K562 (cell line): ENCODE measurements around the gene KCNQ2. TPM values are rescaled to one million over a fixed set of nuclear protein-coding genes. Genes with fewer than 3 reads are reported as not detected.

ENCODE experiments used
- ATAC-seq: fragments of 200-7000 bp; cut with Tn5 transposase; 3 replicates; pipeline ENCODE4 v1.9.1; 2020; ENCODE audit warnings: moderate library complexity
- BruUV-seq: library from RNA; stranded (reverse); fragments of 400-500 nt; replicated peaks from 2 replicates; lab custom pipeline; 2021; lab: Mats Ljungman, UMichigan
- CTCF ChIA-PET: fragments of 300-600 bp; formaldehyde crosslinking; extraction: SDS; loops from one replicate; lab custom pipeline; 2021; ENCODE audit warnings: low intra/inter-chr PET ratio; lab: Yijun Ruan, JAX
- POLR2A ChIA-PET: fragments of 300-600, 350-650 bp; sonication (Branson Sonifier 250); formaldehyde crosslinking; extraction: SDS; loops from one replicate; lab custom pipeline; 2021; ENCODE audit warnings: antibody characterized with exemption, inconsistent platforms; lab: Yijun Ruan, JAX
- DNase-seq, 4 experiments: peaks; one replicate each; pipeline versions ENCODE4 v3.0.0 to v3.0.0-alpha.2; 2011 to 2018; ENCODE audit warnings: low spot score in 3 of 4, mixed read lengths in 3 of 4; ENCODE audit errors: extremely low read depth in 1 of 4
- FAIRE-seq: peaks from 2 replicates; lab custom pipeline; 2011; peaks lifted over from hg19 to GRCh38; lab: Jason Lieb, UNC
- H2AFZ ChIP-seq: 2 replicates; pipeline ENCODE4 v1.6.0; 2011; ENCODE audit warnings: low read depth, low read length, control low read depth, inconsistent platforms
- H3K27ac ChIP-seq: fragments of 200-600 bp; 3 replicates; pipeline ENCODE4 v1.8.0; 2011; ENCODE audit warnings: low read depth, mild to moderate bottlenecking, control low read depth, inconsistent platforms, low read length, moderate library complexity, mixed read lengths; ENCODE audit errors: extremely low read depth
- H3K27me3 ChIP-seq, 2 experiments: fragments of 300-600 bp in 1 of 2; 2 replicates in 1 of 2; 3 replicates in 1 of 2; pipeline versions ENCODE4 v1.6.0 to v1.8.0; 2011; ENCODE audit warnings: inconsistent platforms in 2 of 2, low read length in 2 of 2, mild to moderate bottlenecking in 1 of 2, mixed read lengths in 1 of 2, moderate library complexity in 1 of 2; ENCODE audit not compliant: control insufficient read depth in 2 of 2, insufficient read depth in 2 of 2
- H3K36me3 ChIP-seq: fragments of 300-600 bp; 3 replicates; pipeline ENCODE4 v1.8.0; 2011; ENCODE audit warnings: mild to moderate bottlenecking, low read length, inconsistent platforms; ENCODE audit not compliant: control insufficient read depth, insufficient read depth
- H3K4me1 ChIP-seq, 2 experiments: fragments of 200-600 bp in 1 of 2; replicated peaks in 1 of 2; 2 replicates in 1 of 2; 3 replicates in 1 of 2; pipeline versions ENCODE4 v1.5.1 to v1.8.0; 2011; ENCODE audit warnings: inconsistent platforms in 2 of 2, low read length in 2 of 2, mild to moderate bottlenecking in 1 of 2, mixed read lengths in 1 of 2, moderate library complexity in 1 of 2; ENCODE audit not compliant: control insufficient read depth in 2 of 2, insufficient read depth in 2 of 2
- H3K4me2 ChIP-seq: 2 replicates; pipeline ENCODE4 v1.6.1; 2011; ENCODE audit warnings: low read length, control low read depth, inconsistent platforms, mixed read lengths; ENCODE audit not compliant: insufficient read depth
- H3K4me3 ChIP-seq: fragments of 200-600 bp; sonication (generic), shearing (Covaris generic); 2 replicates; pipeline ENCODE4 v1.5.1; 2016; ENCODE audit warnings: control low read depth, inconsistent platforms
- H3K79me2 ChIP-seq: fragments of 200-600 bp; 3 replicates; pipeline ENCODE4 v1.8.0; 2011; ENCODE audit warnings: low read length, inconsistent platforms; ENCODE audit not compliant: control insufficient read depth, insufficient read depth
- H3K9ac ChIP-seq, 2 experiments: 2 replicates each; pipeline versions ENCODE4 v1.6.0 to v1.6.1; 2011; ENCODE audit warnings: low read depth in 2 of 2, low read length in 2 of 2, control low read depth in 1 of 2, inconsistent platforms in 1 of 2, mild to moderate bottlenecking in 1 of 2, mixed read lengths in 1 of 2; ENCODE audit not compliant: insufficient read depth in 1 of 2
- H3K9me1 ChIP-seq: one replicate; pipeline ENCODE4 v1.6.0; 2011; ENCODE audit warnings: inconsistent platforms, mild to moderate bottlenecking, low read length, moderate library complexity; ENCODE audit not compliant: control insufficient read depth, insufficient read depth
- H3K9me3 ChIP-seq: replicated peaks from 2 replicates; pipeline ENCODE4 v1.5.1; 2011; ENCODE audit warnings: low read depth, low read length, inconsistent platforms; ENCODE audit not compliant: control insufficient read depth, insufficient read depth
- H4K20me1 ChIP-seq: replicated peaks from 2 replicates; pipeline ENCODE4 v1.6.1; 2011; ENCODE audit warnings: low read length, inconsistent platforms, mixed read lengths; ENCODE audit not compliant: control insufficient read depth, insufficient read depth
- CBX1 ChIP-seq: sonication (generic); IDR thresholded peaks from 2 replicates; pipeline ENCODE4 v1.6.1; 2016; ENCODE audit warnings: antibody characterized with exemption, low read depth, mild to moderate bottlenecking
- DMBX1 ChIP-seq: fragments of 250-450 bp; sonication (Bioruptor Pico); IDR thresholded peaks from 2 replicates; pipeline ENCODE4 v1.8.0; 2022; ENCODE audit warnings: inconsistent platforms, mild to moderate bottlenecking, moderate library complexity, borderline replicate concordance
- RBFOX2 ChIP-seq: fragments of 200-400 bp; formaldehyde crosslinking; IDR thresholded peaks from 2 replicates; pipeline ENCODE4 v1.6.1; 2017; ENCODE audit warnings: low read depth, mild to moderate bottlenecking, low read length, moderate library complexity
- SP2 ChIP-seq: IDR thresholded peaks from 2 replicates; pipeline ENCODE4 v1.6.1; 2011; ENCODE audit warnings: mild to moderate bottlenecking, low read depth, low read length, moderate library complexity; ENCODE audit not compliant: poor library complexity, severe bottlenecking; ENCODE audit errors: extremely low read depth
- U2AF2 ChIP-seq: fragments of 200-400 bp; formaldehyde crosslinking; optimal IDR thresholded peaks from 2 replicates; pipeline ENCODE3; 2017; ENCODE audit warnings: low read depth, mild to moderate bottlenecking, low read length
- YBX1 ChIP-seq: fragments of 450-650 bp; IDR thresholded peaks from 2 replicates; pipeline ENCODE4 v1.7.1; 2016; ENCODE audit warnings: mild to moderate bottlenecking
- ZBTB12 ChIP-seq: fragments of 250-450 bp; sonication (Bioruptor Pico); IDR thresholded peaks from 2 replicates; pipeline ENCODE4 v1.4.0; 2020
- ZNF639 ChIP-seq, 2 experiments: fragments of 200-800 bp in 1 of 2; sonication (Bioruptor generic) in 1 of 2; sonication (generic) in 1 of 2; formaldehyde crosslinking in 1 of 2; IDR thresholded peaks in 1 of 2; conservative IDR thresholded peaks in 1 of 2; 2 replicates each; pipeline versions ENCODE4 v1.5.0 to v1.6.1; 2016 to 2020; ENCODE audit warnings: missing compliant biosample characterization in 1 of 2, missing genetic modification characterization in 1 of 2, missing genetic modification reagents in 1 of 2
- WGBS: fragments of 100-300 bp; shearing (Covaris generic); methylation state at CpG from one replicate; pipeline ENCODE4 v1.1.6; 2016; ENCODE audit warnings: low coverage, mixed read lengths; ENCODE audit not compliant: insufficient coverage; ENCODE audit errors: missing lambda C conversion rate; 5-methylcytosine and 5-hydroxymethylcytosine counted together
- in situ Hi-C: fragments of 300-500 bp; cut with MboI; formaldehyde crosslinking; loops from 4 replicates; pipeline ENCODE4 v1.15.0; 2018; ENCODE audit warnings: inconsistent platforms, mixed read lengths
- intact Hi-C: fragments of 100-400 bp; cut with micrococcal nuclease; formaldehyde crosslinking; loops from 2 replicates; pipeline ENCODE4 v1.14.2; 2022
- polyA plus RNA-seq, 8 experiments: library from polyadenylated mRNA; depleted of rRNA in 4 of 8; stranded (reverse) in 5 of 8; unstranded in 3 of 8; fragments of >200 nt; fragmentation: Nextera tagmentation in 2 of 8; fragmentation: Illumina TruSeq in 1 of 8; extraction: Ambion mirVana in 2 of 8; extraction: Trizol in 1 of 8; gene quantifications; 2 replicates each; pipeline versions ENCODE4 v1.2.1 to v1.2.3, GENCODE V29; 2011 to 2014; ENCODE audit warnings: inconsistent platforms in 1 of 8, missing spikeins in 1 of 8
- total RNA-seq, 7 experiments: library from RNA; depleted of rRNA in 6 of 7; stranded (reverse); fragments of >200 nt in 6 of 7; fragmentation: Illumina TruSeq in 2 of 7; extraction: Trizol in 2 of 7; gene quantifications; 2 replicates each; pipeline versions ENCODE4 v1.2.1 to v1.2.3, GENCODE V29; 2011 to 2021; ENCODE audit warnings: low replicate concordance in 1 of 7
- TF ChIP-seq, protein P1 (sequence below): fragments of 200-400 bp; formaldehyde crosslinking; IDR thresholded peaks from 2 replicates; pipeline ENCODE4 v1.6.1; 2017; ENCODE audit warnings: mild to moderate bottlenecking, low read depth, low read length, moderate library complexity
- TF ChIP-seq, protein P2 (sequence below): fragments of 450-650 bp; IDR thresholded peaks from 2 replicates; pipeline ENCODE4 v1.6.1; 2018; ENCODE audit not compliant: partially characterized antibody

KCNQ2 gene
- total and polyA plus RNA-seq, 9 of the 15 experiments (the other 6 are each of a cell fraction or from before 2014, with no cell fraction given): 0.13 to 0.16 TPM; not detected in 7

DNA sequence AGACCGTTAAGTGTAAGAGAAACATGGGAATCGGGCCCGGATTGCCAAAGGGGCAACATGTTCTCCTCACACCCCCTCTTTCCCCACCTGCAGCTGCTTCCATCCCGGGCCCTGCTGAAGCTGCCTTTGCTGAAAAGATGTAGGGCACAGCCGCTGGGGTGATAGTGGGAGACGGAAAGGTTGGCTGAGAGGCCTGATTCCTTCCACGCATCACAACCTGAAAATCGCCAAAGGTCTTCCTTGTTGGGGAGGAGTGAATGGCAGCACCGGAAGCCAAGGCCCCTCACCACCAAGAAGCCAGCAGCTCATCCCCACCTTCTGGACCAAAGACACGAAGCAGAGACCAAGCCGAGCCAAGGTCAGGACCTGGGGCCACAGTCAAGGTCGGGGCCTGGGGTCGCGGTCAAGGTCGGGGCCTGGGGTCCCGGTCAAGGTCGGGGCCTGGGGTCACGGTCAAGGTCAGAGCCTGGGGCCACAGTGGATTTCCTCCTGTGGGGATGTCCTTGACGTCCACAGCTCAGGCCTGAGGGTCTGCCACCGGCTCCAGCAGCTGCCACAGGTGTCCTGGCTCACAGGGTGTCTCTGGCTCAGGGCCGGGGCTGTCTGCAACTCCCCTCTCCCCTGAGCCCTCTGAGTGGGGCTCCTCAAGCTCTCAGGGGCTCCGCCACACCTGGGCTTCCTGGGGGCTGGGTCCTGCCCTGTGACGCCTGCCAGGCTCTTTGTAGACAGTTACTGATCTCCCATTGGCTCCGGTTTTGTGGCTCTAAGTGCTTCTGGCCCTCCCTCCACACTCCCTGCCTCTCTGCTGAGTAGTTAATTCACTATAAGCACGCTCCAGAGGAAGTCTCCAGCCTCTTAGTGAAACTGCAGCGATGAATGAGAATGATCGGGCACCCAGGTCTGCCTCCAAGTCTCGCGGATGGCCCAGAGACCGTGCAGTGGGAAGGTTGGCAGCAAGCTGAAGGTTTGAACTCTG is 105.8 kb downstream of the KCNQ2 start:
- CTCF ChIA-PET: no interaction called here
- FAIRE-seq: no peak
- in situ Hi-C loops: no loop called here
- TF ChIP-seq YBX1: no peak
- no peak for TF ChIP-seq ZBTB12 (CRISPR knock-in tag)
- TF ChIP-seq, protein P1, sequence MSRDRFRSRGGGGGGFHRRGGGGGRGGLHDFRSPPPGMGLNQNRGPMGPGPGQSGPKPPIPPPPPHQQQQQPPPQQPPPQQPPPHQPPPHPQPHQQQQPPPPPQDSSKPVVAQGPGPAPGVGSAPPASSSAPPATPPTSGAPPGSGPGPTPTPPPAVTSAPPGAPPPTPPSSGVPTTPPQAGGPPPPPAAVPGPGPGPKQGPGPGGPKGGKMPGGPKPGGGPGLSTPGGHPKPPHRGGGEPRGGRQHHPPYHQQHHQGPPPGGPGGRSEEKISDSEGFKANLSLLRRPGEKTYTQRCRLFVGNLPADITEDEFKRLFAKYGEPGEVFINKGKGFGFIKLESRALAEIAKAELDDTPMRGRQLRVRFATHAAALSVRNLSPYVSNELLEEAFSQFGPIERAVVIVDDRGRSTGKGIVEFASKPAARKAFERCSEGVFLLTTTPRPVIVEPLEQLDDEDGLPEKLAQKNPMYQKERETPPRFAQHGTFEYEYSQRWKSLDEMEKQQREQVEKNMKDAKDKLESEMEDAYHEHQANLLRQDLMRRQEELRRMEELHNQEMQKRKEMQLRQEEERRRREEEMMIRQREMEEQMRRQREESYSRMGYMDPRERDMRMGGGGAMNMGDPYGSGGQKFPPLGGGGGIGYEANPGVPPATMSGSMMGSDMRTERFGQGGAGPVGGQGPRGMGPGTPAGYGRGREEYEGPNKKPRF: no peak
- no peak for TF ChIP-seq ZNF639 (CRISPR knock-in tag; conservative IDR thresholded peaks at IDR 0.05 in 1 of 2, IDR thresholded peaks at IDR 0.05 in 1 of 2)
- TF ChIP-seq, protein P2, sequence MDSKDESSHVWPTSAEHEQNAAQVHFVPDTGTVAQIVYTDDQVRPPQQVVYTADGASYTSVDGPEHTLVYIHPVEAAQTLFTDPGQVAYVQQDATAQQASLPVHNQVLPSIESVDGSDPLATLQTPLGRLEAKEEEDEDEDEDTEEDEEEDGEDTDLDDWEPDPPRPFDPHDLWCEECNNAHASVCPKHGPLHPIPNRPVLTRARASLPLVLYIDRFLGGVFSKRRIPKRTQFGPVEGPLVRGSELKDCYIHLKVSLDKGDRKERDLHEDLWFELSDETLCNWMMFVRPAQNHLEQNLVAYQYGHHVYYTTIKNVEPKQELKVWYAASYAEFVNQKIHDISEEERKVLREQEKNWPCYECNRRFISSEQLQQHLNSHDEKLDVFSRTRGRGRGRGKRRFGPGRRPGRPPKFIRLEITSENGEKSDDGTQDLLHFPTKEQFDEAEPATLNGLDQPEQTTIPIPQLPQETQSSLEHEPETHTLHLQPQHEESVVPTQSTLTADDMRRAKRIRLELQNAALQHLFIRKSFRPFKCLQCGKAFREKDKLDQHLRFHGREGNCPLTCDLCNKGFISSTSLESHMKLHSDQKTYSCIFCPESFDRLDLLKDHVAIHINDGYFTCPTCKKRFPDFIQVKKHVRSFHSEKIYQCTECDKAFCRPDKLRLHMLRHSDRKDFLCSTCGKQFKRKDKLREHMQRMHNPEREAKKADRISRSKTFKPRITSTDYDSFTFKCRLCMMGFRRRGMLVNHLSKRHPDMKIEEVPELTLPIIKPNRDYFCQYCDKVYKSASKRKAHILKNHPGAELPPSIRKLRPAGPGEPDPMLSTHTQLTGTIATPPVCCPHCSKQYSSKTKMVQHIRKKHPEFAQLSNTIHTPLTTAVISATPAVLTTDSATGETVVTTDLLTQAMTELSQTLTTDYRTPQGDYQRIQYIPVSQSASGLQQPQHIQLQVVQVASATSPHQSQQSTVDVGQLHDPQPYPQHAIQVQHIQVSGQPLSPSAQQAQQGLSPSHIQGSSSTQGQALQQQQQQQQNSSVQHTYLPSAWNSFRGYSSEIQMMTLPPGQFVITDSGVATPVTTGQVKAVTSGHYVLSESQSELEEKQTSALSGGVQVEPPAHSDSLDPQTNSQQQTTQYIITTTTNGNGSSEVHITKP: no peak
- TF ChIP-seq DMBX1: no peak
- no peak for TF ChIP-seq U2AF2
- no peak for TF ChIP-seq RBFOX2
- no peak for TF ChIP-seq CBX1
- no peak for TF ChIP-seq SP2

More for the DNA sequence above, 105.8 kb downstream of the KCNQ2 start:
- DNase-seq (no peak), ATAC-seq (no peak)
- Histone ChIP-seq H3K9me1 (no peaks in the 10 kb centered on the region), H3K79me2 (no peaks in the 10 kb centered on the region), H3K9ac (no peak overlapping the region), H3K4me2 (no peak overlapping the region), H3K4me1 (peaks cover 0 to 21% of the 10 kb centered on the region in 2 experiments; a peak in 2 of 5 replicates), H2AFZ (no peak overlapping the region), H3K4me3 (no peak overlapping the region), H4K20me1 (peaks cover 1% of the 10 kb centered on the region), H3K27ac (no peak overlapping the region), H3K36me3 (no peaks in the 10 kb centered on the region), H3K27me3 (peaks cover 8 to 73% of the 10 kb centered on the region in 2 experiments; a peak in 4 of 5 replicates), H3K9me3 (no peaks in the 10 kb centered on the region)
- WGBS: 8% methylated on average over 30 of the region's 30 CpGs
- POLR2A ChIA-PET: interaction anchor here (0.7 to 1.2 kb wide), 2 partner anchors 12 to 116 kb away, joined by 3 to 4 read pairs; no protein-coding TSS in a partner anchor
- intact Hi-C loops: no loop called here
- no TSS peak for BruUV-seq
